Aorta (tissue), 5 donors: ENCODE results near the gene OR4B1. TPM values are rescaled to one million over a fixed set of nuclear protein-coding genes. Genes with fewer than 3 reads are reported as not detected.

ENCODE experiments used
- ATAC-seq: fragments of 200-7000 bp; cut with Tn5 transposase; one replicate; pipeline ENCODE4 v1.9.1; 2022; ENCODE audit warnings: moderate library complexity; ENCODE audit not compliant: low FRiP score
- DNase-seq, 2 donors: peaks; one replicate each; pipeline ENCODE4 v3.0.0-alpha.2; 2020
- H3K27ac ChIP-seq, 2 donors: one replicate each; pipeline ENCODE4 v1.5.1; 2013; ENCODE audit warnings: low read length in 2 of 2, mild to moderate bottlenecking in 2 of 2, moderate library complexity in 2 of 2, control low read depth in 1 of 2, inconsistent platforms in 1 of 2, low read depth in 1 of 2
- H3K27me3 ChIP-seq, 2 donors: one replicate each; pipeline ENCODE4 v1.6.1; 2013; ENCODE audit warnings: control low read depth in 1 of 2, low read length in 1 of 2, mild to moderate bottlenecking in 1 of 2, moderate library complexity in 1 of 2; ENCODE audit not compliant: insufficient read depth in 2 of 2, control insufficient read depth in 1 of 2
- H3K36me3 ChIP-seq, 2 donors: one replicate each; pipeline ENCODE4 v1.6.1; 2013; ENCODE audit warnings: control low read depth in 1 of 2, low read length in 1 of 2, mild to moderate bottlenecking in 1 of 2; ENCODE audit not compliant: insufficient read depth in 2 of 2, control insufficient read depth in 1 of 2
- H3K4me1 ChIP-seq, 2 donors: one replicate each; pipeline ENCODE4 v1.6.1; 2013; ENCODE audit warnings: low read length in 2 of 2, control low read depth in 1 of 2, mild to moderate bottlenecking in 1 of 2, moderate library complexity in 1 of 2; ENCODE audit not compliant: insufficient read depth in 2 of 2, control insufficient read depth in 1 of 2
- H3K4me3 ChIP-seq, 2 donors: one replicate each; pipeline ENCODE4 v1.5.1; 2013; ENCODE audit warnings: low read length in 2 of 2, control low read depth in 1 of 2, mild to moderate bottlenecking in 1 of 2
- H3K9me3 ChIP-seq: one replicate; pipeline ENCODE4 v1.6.1; 2013; ENCODE audit warnings: mild to moderate bottlenecking, low read length; ENCODE audit not compliant: control insufficient read depth
- whole genome bisulfite sequencing, 2 donors: extraction: QIAGEN DNeasy Blood & Tissue Kit; methylation state at CpG; one replicate each; pipeline ENCODE4 v1.1.7; 2013; 5-methylcytosine and 5-hydroxymethylcytosine counted together
- intact Hi-C, 2 donors: fragments of 100-400 bp; cut with DNase I; formaldehyde crosslinking; loops; one replicate each; pipeline versions ENCODE4 v1.14.2 to v1.15.0; 2022
- polyA plus RNA-seq, 2 donors: library from polyadenylated mRNA; stranded (reverse); fragments of 200-250 nt; gene quantifications; one replicate each; pipeline ENCODE4 v1.2.3, GENCODE V29; 2013
- total RNA-seq, 2 donors: library from RNA; stranded (reverse); fragmentation: NEBNext Ultra II Directional; extraction: Animal tissue kit (Norgen Biotek cat#: 25700); gene quantifications; one replicate each; pipeline ENCODE4 v1.2.1, GENCODE V29; 2021
- donor health status: healthy with polysubstance abuse.
- donor health status: Bipolar disorder and iron deficiency.
- donor health status: DM: no; HTN: no; CAD: no.
- donor health status: DM: no; HTN: no; CAD: no.
- donor health status: DM: yes; HTN: yes; CAD: no.

The OR4B1 gene
- total and polyA plus RNA-seq, 4 donors, result not detected

DNA sequence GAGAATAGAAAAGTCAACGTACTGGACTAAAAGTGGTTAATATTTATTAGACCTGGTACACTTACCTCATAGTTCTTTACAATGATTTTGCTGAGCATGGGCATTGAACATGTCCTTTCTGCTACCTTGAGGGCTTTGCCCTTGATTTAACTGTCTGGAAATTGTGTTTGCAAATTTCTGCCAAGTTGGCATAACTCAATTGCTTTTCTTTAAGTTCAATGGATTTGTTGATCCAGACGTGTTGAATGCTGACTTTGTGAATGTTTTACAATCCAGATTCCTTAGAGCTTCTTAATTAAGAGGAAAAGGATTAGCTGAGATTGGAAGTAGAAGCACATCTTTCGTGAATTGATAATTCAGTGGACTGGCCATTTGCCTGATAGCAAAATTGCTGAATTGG lies 21.1 kb downstream of the OR4B1 start:
- H3K4me1 ChIP-seq, result no peaks in the 10 kb centered on the region
- H3K4me3 ChIP-seq, result no peak overlapping the region
- WGBS, 2 donors, result 29 to 36% methylated on average over 3 of the region's 3 CpGs
- H3K27me3 ChIP-seq, result no peaks in the 10 kb centered on the region
- H3K27ac ChIP-seq, result no peak overlapping the region
- DNase-seq, result no peak
- no peaks in the 10 kb centered on the region for H3K36me3 ChIP-seq
- peaks cover 8% of the 10 kb centered on the region for H3K9me3 ChIP-seq
- ATAC-seq, result no peak
- intact Hi-C loops, result no loop called here

DNA sequence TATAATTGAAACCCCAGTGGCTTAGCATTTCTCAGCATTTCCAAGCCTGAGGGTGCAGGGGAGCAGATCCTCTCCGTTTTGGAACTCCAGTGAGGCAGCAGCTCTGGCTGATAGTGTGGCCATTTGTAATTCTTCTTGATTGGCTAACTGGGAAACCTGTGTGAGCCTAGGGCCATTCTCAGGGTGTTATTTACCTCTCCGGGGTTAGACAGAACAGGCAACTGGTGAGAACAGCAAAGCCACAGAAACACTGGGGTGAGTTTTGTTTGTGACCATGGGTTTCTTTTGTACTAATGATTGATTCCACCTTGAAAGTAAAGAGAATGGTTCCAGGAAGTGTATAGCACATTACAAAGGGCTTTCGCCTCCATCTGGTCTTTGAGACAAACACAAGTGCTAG lies 25.9 kb downstream of the OR4B1 start:
- Histone ChIP-seq H3K9me3 (peaks cover 5% of the 10 kb centered on the region), H3K4me3 (no peak overlapping the region), H3K27me3 (no peaks in the 10 kb centered on the region), H3K27ac (no peak overlapping the region), H3K4me1 (no peaks in the 10 kb centered on the region), H3K36me3 (no peaks in the 10 kb centered on the region)
- ATAC-seq (no peak), DNase-seq (no peak)
- intact Hi-C loops, result no loop called here
- WGBS, 2 donors, result 64 to 66% methylated on average over 3 of the region's 3 CpGs

- no peak within 1 kb of the TSS for H3K4me3 ChIP-seq
- no peak for ATAC-seq
- no peak within 1 kb of the TSS for H3K27ac ChIP-seq
- DNase-seq, result no peak
- intact Hi-C loops, result no loop called here
- H3K27me3 ChIP-seq, result no peaks in the 10 kb centered on the region
- no peaks in the 10 kb centered on the region for H3K36me3 ChIP-seq
- peaks cover 5% of the 10 kb centered on the region for H3K9me3 ChIP-seq
- H3K4me1 ChIP-seq, result no peaks in the 10 kb centered on the region
These were observed 28.2 kb downstream of the OR4B1 start, which contains the start of gene OR4X2 for GRCh38 chr11:48244804-48245203. TSS of gene OR4X2 (plus strand) at chr11:48245104. CDS start at chr11:48245104, 0 bp downstream.

DNA sequence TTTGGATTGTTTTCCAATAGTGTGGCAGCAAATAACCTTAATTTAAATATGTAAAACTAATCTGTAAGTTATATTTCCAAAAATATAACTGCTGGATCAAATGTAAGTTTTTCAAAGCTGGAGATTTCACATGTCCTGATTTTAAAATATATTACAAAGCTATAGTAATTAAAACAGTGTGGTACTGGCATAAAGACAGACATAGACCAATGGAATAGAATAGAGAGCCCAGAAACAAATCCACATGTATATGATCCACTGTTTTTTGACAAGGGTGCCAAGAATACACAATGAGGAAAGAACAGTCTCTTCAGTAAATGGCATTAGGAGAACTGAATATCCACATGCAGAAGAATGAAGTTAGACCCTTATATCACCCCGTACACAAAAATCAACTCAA lies 32.3 kb downstream of the OR4B1 start:
- ATAC-seq, result no peak
- H3K36me3 ChIP-seq, result no peaks in the 10 kb centered on the region
- no peak overlapping the region for H3K27ac ChIP-seq
- no peak overlapping the region for H3K4me3 ChIP-seq
- no peak for DNase-seq
- H3K9me3 ChIP-seq, result peaks cover 1% of the 10 kb centered on the region
- WGBS, 2 donors, result 87 to 91% methylated on average over 1 of the region's 1 CpG
- no peaks in the 10 kb centered on the region for H3K27me3 ChIP-seq
- no peaks in the 10 kb centered on the region for H3K4me1 ChIP-seq
- intact Hi-C loops, result no loop called here

DNA sequence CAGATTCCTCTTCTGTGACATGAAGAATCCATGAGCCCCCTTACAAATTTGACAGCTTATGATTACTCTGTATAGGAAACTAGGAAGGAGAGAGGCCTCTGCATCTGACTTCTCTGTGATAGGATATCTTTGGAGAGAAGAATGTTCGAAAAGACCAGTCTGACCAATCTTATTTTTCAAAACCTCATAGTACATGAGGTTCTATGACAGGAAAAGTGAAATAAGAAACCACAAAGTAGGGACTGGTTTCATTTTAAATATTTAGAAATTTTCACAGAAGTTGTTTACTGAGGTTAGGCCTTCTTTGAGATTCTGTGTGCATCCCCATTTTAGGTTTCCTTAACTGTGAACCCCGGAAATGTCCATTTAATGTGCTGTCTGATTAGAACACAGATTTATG lies 45.0 kb downstream of the OR4B1 start:
- ATAC-seq (no peak), DNase-seq (no peak)
- 70 to 77% methylated on average over 2 of the region's 2 CpGs for WGBS, 2 donors

DNA sequence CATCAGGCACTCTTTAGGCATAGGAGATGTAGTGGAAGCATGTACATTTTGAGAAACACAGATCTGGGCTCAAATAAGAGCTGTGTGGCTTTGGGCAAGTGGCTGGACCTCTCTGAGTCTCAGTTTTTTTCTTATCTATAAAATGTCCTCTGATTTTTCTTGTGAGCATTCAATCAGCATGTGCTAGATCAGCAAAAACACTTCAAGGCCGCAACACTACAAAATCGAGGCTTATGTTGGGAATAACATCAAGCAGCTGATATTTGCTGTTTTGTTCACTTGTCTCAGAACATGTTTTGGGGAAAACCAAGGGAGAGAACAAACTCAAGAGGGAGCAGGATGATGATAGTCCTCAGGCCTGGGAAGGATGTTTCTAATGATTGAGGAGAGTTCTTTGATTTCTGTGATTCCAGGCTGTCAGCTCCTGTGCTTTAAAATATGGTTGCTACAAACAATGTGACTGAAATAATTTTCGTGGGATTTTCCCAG lies 46.9 kb downstream of the OR4B1 start, which contains the start of gene OR4X1:
TSS of gene OR4X1 (plus strand) at position 439 of the 489 bp plus-strand sequence. CDS start at position 439, 0 bp downstream.
- intact Hi-C loops, result no loop called here
- ATAC-seq (no peak), DNase-seq (no peak)
- Histone ChIP-seq H3K4me1 (no peaks in the 10 kb centered on the region), H3K4me3 (no peak within 1 kb of the TSS), H3K36me3 (no peaks in the 10 kb centered on the region), H3K9me3 (no peaks in the 10 kb centered on the region), H3K27me3 (no peaks in the 10 kb centered on the region), H3K27ac (no peak within 1 kb of the TSS)
- WGBS, 2 donors, result 25 to 29% methylated on average over 3 of the region's 3 CpGs

More for the DNA sequence above, 45.0 kb downstream of the OR4B1 start:
- H3K27ac ChIP-seq, result no peak overlapping the region
- H3K4me1 ChIP-seq, result no peaks in the 10 kb centered on the region
- H3K4me3 ChIP-seq, result no peak overlapping the region
- H3K36me3 ChIP-seq, result no peaks in the 10 kb centered on the region
- H3K9me3 ChIP-seq, result no peaks in the 10 kb centered on the region
- no peaks in the 10 kb centered on the region for H3K27me3 ChIP-seq
- intact Hi-C loops, result no loop called here

Other genes starting within 250 kb of the OR4B1 start
- 10 to 100 TPM; 14.3 to 20.1 TPM for gene PTPRJ, start 236.3 kb upstream of the OR4B1 start, total RNA-seq
- 1 to 10 TPM; 2.0 to 2.8 TPM for gene PTPRJ, start 236.3 kb upstream of the OR4B1 start, polyA plus RNA-seq
- gene OR4X2, start 28.3 kb downstream of the OR4B1 start, total RNA-seq, result not detected
- not detected for gene OR4X2, start 28.3 kb downstream of the OR4B1 start, polyA plus RNA-seq
- not detected for gene OR4X1, start 47.1 kb downstream of the OR4B1 start, total RNA-seq
- not detected for gene OR4X1, start 47.1 kb downstream of the OR4B1 start, polyA plus RNA-seq
- not detected for gene OR4S1, start 89.4 kb downstream of the OR4B1 start, total RNA-seq
- gene OR4S1, start 89.4 kb downstream of the OR4B1 start, polyA plus RNA-seq, result not detected
- not detected for gene OR4C3, start 108.1 kb downstream of the OR4B1 start, total RNA-seq
- not detected for gene OR4C3, start 108.1 kb downstream of the OR4B1 start, polyA plus RNA-seq
- not detected for gene OR4C5, start 149.7 kb downstream of the OR4B1 start, total RNA-seq
- not detected for gene OR4C5, start 149.7 kb downstream of the OR4B1 start, polyA plus RNA-seq